ENCODE measurements around the gene CACNA1A. TPM values are rescaled to one million over a fixed set of nuclear protein-coding genes. Genes with fewer than 3 reads are reported as not detected.

The CACNA1A gene
- total RNA-seq, 1 donor from 2014 or later, result 37.4 TPM

GRCh38 chr19:13294812-13295567 is 211.3 kb downstream of the CACNA1A start:
- ATAC-seq (no peak), DNase-seq (ENCODE audit: low spot score) (no peak)
- intact Hi-C loops (cut with DNase I), result no loop called here

GRCh38 chr19:13291913-13292312 is 214.4 kb downstream of the CACNA1A start:
- ATAC-seq (no peak), DNase-seq (ENCODE audit: low spot score) (no peak)
- intact Hi-C loops (cut with DNase I), result no loop called here

DNA sequence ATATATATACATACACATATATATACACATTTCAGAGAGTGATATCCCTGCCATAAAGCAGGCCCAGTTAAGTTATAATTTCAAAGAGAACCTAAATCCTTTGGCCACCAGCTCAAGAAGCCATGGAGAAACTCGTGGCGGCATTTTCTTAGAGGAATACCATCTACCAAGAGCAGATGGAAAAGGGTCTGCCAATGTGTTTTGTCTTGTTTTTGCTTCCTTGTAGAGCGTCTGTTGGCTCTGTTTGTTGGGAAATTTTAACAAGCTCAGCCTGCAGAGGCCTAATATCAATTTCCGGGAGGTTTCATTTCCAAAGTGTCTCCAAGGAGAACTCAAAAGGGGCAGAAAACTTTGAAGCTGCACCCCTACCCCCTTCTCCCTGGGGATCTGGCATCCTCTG is 215.5 kb downstream of the CACNA1A start:
- intact Hi-C loops (cut with DNase I), result no loop called here

GRCh38 chr19:13289295-13289694 is 217.0 kb downstream of the CACNA1A start:
- ATAC-seq (no peak), DNase-seq (ENCODE audit: low spot score) (no peak)
- intact Hi-C loops (cut with DNase I), result no loop called here

More for the DNA sequence above, 215.5 kb downstream of the CACNA1A start:
- DNase-seq (ENCODE audit: low spot score) (no peak), ATAC-seq (no peak)

DNA sequence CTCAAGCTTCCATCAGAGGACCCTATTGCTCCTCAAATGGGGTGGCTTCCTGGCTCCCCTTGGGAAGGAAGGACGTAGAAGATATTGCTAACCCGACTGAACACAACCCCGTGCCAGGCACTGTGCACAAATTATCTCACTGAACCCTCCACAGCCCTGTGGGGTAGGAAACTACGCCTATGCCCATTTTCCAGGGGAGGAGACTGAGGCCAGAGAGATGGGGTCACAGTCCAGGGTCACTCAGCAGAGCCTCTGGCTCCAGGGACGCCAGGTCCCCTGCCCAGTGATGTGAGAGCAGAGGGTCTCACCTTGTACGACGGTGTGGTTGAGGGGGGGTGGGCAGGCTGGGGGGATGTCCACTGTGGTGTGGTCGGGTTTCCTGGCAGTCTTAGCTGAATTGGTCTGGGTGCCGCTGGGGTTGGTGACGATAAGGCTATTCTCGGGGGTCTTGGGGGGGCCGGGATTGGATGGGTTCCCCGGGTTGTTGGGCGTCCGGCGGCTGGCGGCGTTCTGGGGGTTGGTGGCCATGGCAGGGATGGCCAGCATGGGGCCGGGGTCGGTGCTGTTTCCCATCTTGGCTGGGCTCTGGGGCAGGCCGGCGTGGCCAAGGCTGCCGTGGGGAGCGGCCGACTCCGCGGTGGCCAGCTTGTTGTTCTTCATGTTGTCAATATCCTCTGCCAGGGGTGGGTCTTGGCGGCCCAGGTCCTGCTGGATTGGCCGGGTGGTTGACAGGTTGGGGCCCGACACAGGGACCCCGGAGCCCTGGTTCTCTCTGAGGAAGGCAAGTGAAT is 219.9 kb downstream of the CACNA1A start:
- no peak for DNase-seq (ENCODE audit: low spot score)
- intact Hi-C loops (cut with DNase I), result no loop called here
- ATAC-seq, result no peak

GRCh38 chr19:13284929-13285928 is 221.1 kb downstream of the CACNA1A start:
- intact Hi-C loops (cut with DNase I), result no loop called here
- ATAC-seq (no peak), DNase-seq (ENCODE audit: low spot score) (no peak)

GRCh38 chr19:13283871-13284270 is 222.4 kb downstream of the CACNA1A start:
- intact Hi-C loops (cut with DNase I), result no loop called here
- DNase-seq (ENCODE audit: low spot score), result no peak
- ATAC-seq, result no peak

DNA sequence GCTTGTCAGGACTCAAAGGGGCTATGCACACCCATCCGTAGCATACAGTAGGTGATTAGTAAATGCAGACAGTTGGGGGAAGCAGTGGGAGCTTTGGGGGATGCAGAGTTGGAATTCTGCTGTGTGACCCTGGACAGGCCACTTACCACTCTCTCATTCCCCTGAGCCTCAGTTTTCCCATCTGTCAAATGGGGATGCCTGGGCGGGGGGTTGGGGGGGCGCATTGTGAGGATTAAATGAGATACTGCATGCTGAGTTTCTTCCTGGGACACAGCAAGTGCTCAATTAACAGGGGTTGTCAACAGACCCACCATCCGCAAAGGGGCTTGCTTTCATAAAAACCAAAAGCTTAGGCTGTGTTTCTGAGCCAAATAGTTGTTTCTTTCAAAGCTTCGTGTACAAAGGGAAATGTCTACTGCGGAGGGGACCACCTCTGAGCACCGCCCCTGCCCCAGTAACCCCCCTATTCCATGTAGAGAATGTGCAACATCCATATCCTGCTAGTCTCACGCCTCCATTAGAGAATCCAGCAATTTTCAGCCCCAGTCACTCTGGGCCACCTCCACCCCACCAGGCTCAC is 223.7 kb downstream of the CACNA1A start:
- intact Hi-C loops (cut with DNase I), result no loop called here
- DNase-seq (ENCODE audit: low spot score), result no peak
- no peak for ATAC-seq

DNA sequence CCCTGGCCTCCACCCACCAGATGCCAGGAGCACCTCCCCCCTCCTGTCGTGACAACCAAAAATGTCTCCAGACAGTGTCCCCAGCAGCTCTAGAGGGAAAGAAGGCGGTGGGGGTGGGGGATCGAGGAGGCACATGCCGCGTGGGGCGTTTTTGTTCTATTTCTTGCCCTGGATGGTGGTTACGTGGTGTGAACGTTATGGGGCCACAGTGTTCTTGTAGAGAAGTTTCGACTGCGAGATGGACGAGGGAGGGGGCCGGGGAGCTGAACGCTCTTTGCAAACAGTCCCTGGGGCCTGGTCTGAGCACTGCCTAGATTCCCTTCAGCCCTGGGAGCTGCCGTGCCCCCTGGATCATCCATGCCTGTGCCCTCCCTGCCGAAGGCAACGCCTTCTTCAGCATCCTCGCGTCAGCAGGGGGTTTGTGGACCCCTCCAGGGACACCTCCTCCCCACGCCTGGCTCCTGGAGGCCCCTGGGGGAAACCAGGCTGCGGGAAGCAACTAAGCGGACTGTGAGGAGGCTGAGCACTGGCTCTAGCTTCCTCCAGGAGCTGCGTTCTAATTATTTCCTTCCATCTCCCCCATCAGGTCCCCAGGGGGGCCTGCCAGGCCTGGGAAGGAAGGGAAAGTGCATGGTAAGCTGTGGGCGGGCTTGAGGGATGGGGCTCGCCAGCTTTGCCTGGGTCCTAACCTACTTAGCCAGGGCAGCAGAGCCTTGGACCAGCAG is 224.6 kb downstream of the CACNA1A start:
- intact Hi-C loops (cut with DNase I), result no loop called here
- DNase-seq (ENCODE audit: low spot score), result no peak
- no peak for ATAC-seq

DNA sequence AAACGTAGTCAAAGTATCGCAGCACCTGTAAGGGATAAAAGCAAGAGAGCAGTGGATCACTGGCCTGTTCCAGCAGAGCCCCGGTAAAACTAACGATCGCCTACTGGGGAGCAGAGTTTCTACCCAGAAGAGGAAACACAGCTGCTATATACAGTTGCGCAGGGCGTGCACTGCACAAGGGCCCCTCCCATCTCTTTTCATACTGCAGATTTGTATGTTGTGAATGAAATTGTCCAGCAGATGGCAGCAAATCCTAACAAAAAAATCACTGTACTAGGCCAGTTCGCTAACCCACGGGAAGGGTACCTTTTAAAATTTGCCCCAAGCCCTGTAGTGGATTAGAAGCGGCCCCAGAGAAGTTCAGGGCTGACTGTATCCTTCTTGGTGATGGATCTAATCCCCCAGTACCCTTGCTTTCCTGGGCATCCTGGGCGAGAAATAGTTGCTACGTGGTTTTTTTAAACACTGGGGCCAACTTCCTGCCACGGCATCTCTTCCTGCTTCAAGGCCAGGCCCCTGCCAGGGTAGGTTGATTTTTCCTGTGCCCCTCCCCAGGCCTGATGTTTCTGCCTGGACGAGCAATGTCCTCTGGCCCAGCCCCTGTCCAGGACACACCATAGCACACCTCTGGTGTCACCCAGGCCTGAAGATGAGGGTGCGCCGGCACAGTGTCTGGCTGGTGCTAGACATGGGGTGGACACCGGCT is 229.0 kb downstream of the CACNA1A start:
- intact Hi-C loops (cut with DNase I), result loop anchor here (5.0 kb wide), 1 partner anchor 315 kb away; no protein-coding TSS in a partner anchor
- ATAC-seq, result peak; percentile 93
- DNase-seq (ENCODE audit: low spot score), result no peak

- intact Hi-C loops (cut with DNase I), result loop anchor here (5.0 kb wide), 1 partner anchor 317 kb away; no protein-coding TSS in a partner anchor
- ATAC-seq (no peak), DNase-seq (ENCODE audit: low spot score) (no peak)
These were observed 231.1 kb downstream of the CACNA1A start for GRCh38 chr19:13275016-13275722.

DNA sequence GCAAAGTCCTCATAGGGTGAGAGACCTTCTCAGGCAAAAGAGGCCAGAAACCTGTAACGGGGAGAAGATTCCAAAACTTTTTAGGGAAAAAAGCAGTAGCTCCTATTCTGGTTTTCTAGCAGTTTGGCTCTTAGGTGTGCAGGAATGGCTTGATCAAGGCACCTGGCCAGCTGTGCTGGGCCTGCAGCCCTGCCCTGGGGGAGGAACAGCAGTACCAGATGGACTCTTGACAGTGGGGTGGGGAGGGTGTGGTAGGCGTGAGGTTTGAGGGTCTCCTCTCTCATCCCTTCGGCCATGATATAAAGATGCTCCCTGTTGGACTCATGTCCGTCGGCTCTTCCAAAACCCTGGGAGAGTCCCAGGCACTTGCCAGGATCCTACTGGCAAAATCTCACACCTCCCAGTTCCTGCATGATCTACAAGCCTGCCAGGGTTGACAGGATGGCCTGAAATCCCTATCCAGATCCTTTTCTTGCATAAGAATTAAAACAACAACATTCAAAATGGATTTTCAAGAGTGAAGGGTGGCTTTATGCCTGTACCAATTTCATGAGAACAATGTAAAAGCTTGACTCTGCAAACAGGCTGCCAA is 235.7 kb downstream of the CACNA1A start:
- intact Hi-C loops (cut with DNase I), result no loop called here
- DNase-seq (ENCODE audit: low spot score) (no peak), ATAC-seq (no peak)

DNA sequence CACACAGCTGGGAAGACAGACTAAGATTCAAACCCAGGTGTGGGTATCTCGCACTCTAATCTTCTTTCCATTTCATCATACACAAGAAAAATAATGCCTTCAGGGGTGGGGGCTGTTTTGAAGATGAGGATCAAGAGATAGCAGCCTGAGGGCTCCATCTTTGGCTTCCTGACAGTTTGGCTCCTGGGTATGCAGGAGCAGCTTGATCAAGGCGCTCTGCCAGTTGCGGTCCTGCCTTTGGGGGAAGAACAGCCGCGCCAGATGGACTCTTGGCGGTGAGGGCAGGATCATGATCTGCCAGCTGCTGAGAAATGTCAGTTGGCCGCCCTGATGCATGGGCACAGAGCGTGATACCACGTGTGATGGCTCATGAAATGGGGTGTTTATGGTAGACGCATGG is 236.9 kb downstream of the CACNA1A start:
- ATAC-seq, result no peak
- DNase-seq (ENCODE audit: low spot score), result no peak
- intact Hi-C loops (cut with DNase I), result loop anchor here (10.0 kb wide), 1 partner anchor 75 kb away; no protein-coding TSS in a partner anchor

DNA sequence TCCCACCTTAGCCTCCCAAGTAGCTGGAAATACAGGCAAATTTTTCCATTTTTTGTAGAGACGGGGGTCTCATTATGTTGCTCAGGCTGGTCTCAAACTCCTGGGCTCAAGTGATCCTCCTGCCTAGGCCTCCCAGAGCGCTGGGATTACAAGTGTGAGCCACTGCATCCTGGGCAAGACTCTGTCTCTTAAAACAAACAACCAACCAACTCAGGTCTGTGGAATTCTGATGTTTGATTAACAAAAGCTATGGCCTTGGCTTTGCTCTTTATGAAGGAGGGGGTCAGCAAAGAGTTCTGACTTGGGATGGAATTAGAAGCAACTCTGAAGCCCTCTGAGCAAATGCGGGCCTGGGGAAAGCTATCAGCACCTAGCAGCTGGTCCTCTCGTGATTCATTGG is 238.4 kb downstream of the CACNA1A start:
- intact Hi-C loops (cut with DNase I), result loop anchor here (10.0 kb wide), 1 partner anchor 73 kb away; no protein-coding TSS in a partner anchor
- DNase-seq (ENCODE audit: low spot score), result no peak
- no peak for ATAC-seq

GRCh38 chr19:13267131-13267530 is 239.1 kb downstream of the CACNA1A start:
- intact Hi-C loops (cut with DNase I), result loop anchor here (10.0 kb wide), 1 partner anchor 72 kb away; no protein-coding TSS in a partner anchor
- no peak for DNase-seq (ENCODE audit: low spot score)
- ATAC-seq, result no peak

- ATAC-seq (peak; percentile 57), DNase-seq (ENCODE audit: low spot score) (no peak)
- intact Hi-C loops (cut with DNase I), result loop anchor here (10.0 kb wide), 1 partner anchor 68 kb away; no protein-coding TSS in a partner anchor
These were observed 243.8 kb downstream of the CACNA1A start for GRCh38 chr19:13262450-13262849.

All from sciatic nerve (tissue), 2 donors.